ENCODE results near the gene MRPS6. TPM values are rescaled to one million over a fixed set of nuclear protein-coding genes. Genes with fewer than 3 reads are reported as not detected.

Gene MRPS6
- total RNA-seq, 1 donor from 2014 or later, result 120 TPM

DNA sequence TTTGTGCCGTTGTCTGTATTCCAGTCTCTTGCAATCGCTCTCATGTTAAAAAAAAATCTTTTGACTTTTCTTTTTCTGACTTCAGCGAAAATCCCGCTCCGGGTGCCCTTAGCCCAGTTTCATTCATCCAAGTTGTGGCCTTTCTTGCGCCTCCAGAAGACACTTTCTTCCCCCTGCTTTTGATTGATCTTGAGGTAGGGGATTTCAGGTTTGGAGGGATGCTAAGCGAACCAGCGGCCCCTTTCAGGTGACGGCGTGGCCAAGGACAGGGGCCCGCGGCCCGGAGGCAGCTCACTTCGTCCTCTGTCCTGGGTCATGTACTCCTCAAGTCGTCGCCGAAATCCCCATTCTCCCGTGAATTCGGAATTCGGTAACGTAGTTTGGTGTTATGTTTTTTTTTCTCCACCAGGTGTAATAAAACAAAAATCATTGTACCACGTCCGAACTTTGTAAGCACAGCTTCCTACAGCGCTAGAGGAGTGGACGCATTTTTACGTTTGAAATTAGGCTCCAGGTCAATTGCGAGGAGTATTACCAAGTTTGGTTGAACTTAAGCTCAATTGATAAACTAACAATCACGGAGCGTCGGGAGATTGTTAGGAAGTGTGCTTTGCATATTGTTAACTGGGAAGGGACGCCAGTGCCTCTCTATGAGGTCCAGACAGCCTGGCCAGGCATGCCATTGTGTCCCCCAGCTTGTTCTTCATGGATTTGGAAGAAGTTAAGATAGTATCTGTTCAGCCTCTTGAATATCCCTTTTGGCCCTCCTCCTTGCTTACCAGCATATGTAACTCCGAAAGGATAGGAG lies 1.1 kb downstream of the MRPS6 start:
- DNase-seq (ENCODE audit: low spot score), result no peak
- Mint-ChIP-seq H3K36me3 (ENCODE audit: low read depth) (peaks cover 53% of the 10 kb centered on the region), H3K9me3 (no peaks in the 10 kb centered on the region), H3K27me3 (ENCODE audit: low read depth) (no peaks in the 10 kb centered on the region), H3K27ac (peak overlapping the region; percentile 88), H3K4me3 (ENCODE audit: low read depth) (peak overlapping the region; percentile 95), H3K4me1 (ENCODE audit: low read depth) (peaks cover 54% of the 10 kb centered on the region)
- intact Hi-C loops (cut with micrococcal nuclease), result loop anchor here (5.0 to 10.0 kb wide), 3 partner anchors 42 to 430 kb away; partner anchors contain the start of genes CRYZL1 and ITSN1

- peaks cover 58% of the 10 kb centered on the region for H3K36me3 Mint-ChIP-seq (ENCODE audit: low read depth)
- no peaks in the 10 kb centered on the region for H3K27me3 Mint-ChIP-seq (ENCODE audit: low read depth)
- intact Hi-C loops (cut with micrococcal nuclease), result loop anchor here (5.0 to 10.0 kb wide), 2 partner anchors 202 to 430 kb away; partner anchors contain the start of genes CRYZL1 and ITSN1
- H3K4me3 Mint-ChIP-seq (ENCODE audit: low read depth), result peak overlapping the region; percentile 95
- peak overlapping the region; percentile 89 for H3K27ac Mint-ChIP-seq
- no peaks in the 10 kb centered on the region for H3K9me3 Mint-ChIP-seq
- H3K4me1 Mint-ChIP-seq (ENCODE audit: low read depth), result peaks cover 60% of the 10 kb centered on the region
- no peak for DNase-seq (ENCODE audit: low spot score)
Observed at GRCh38 chr21:34075091-34075425, 1.7 kb downstream of the MRPS6 start.

GRCh38 chr21:34075760-34076660 lies 2.6 kb downstream of the MRPS6 start:
- H3K27ac Mint-ChIP-seq, result peak overlapping the region; percentile 89
- no peaks in the 10 kb centered on the region for H3K9me3 Mint-ChIP-seq
- peak overlapping the region; percentile 95 for H3K4me3 Mint-ChIP-seq (ENCODE audit: low read depth)
- H3K4me1 Mint-ChIP-seq (ENCODE audit: low read depth), result peaks cover 69% of the 10 kb centered on the region
- intact Hi-C loops (cut with micrococcal nuclease), result loop anchor here (2.0 to 10.0 kb wide), 3 partner anchors 129 to 431 kb away; partner anchors contain the start of genes CRYZL1 and ITSN1
- no peaks in the 10 kb centered on the region for H3K27me3 Mint-ChIP-seq (ENCODE audit: low read depth)
- no peak for DNase-seq (ENCODE audit: low spot score)
- peaks cover 68% of the 10 kb centered on the region for H3K36me3 Mint-ChIP-seq (ENCODE audit: low read depth)

DNA sequence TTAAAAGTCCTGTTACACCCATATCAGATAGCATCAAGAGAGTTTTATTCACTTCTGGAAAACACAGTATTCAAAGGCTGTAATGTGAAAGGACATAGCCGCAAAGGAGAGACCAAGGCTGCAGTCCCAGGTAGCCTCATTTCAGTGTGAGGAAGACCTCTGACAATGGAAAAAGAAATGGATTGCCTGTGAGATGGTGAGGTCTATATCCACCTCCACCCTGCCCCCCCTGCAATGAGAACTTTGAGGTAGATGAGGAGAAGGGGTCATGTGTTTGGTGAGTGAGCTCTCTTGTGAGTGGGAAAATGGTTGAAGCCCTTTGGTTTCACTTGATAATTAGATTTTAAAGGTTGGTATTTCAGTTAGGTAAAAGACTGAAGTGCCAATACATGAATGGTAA lies 3.5 kb downstream of the MRPS6 start:
- H3K4me3 Mint-ChIP-seq (ENCODE audit: low read depth), result peak overlapping the region; percentile 95
- no peaks in the 10 kb centered on the region for H3K27me3 Mint-ChIP-seq (ENCODE audit: low read depth)
- H3K27ac Mint-ChIP-seq, result peak overlapping the region; percentile 54
- H3K36me3 Mint-ChIP-seq (ENCODE audit: low read depth), result peaks cover 76% of the 10 kb centered on the region
- intact Hi-C loops (cut with micrococcal nuclease), result loop anchor here (2.0 to 10.0 kb wide), 3 partner anchors 130 to 432 kb away; partner anchors contain the start of genes CRYZL1 and ITSN1
- DNase-seq (ENCODE audit: low spot score), result no peak
- no peaks in the 10 kb centered on the region for H3K9me3 Mint-ChIP-seq
- peaks cover 72% of the 10 kb centered on the region for H3K4me1 Mint-ChIP-seq (ENCODE audit: low read depth)

DNA sequence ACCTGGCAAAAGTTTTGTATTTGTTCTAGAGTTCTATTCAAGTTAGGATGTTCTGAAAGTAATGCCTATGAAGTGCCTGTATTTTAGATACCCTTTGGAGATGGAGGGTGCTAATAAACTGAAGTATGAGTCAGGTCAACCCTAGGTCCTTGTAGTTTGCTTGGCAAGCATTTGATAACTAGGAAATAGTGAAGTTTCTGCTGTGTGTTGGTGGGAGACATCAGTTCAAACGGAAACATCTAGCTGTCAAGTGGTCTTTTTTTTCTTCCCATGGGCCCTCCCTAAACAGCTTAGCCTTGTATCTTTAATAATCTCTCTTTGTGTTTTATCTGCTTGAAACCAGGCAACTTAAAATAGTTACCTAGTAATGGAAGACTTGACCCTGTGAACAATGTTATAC lies 4.5 kb downstream of the MRPS6 start:
- intact Hi-C loops (cut with micrococcal nuclease), result loop anchor here (1.0 to 10.0 kb wide), 7 partner anchors 51 to 433 kb away; partner anchors contain the start of genes CRYZL1 and ITSN1
- Mint-ChIP-seq H3K9me3 (no peaks in the 10 kb centered on the region), H3K4me1 (ENCODE audit: low read depth) (peaks cover 77% of the 10 kb centered on the region), H3K36me3 (ENCODE audit: low read depth) (peaks cover 87% of the 10 kb centered on the region), H3K4me3 (ENCODE audit: low read depth) (peak overlapping the region; percentile 64), H3K27me3 (ENCODE audit: low read depth) (no peaks in the 10 kb centered on the region), H3K27ac (peak overlapping the region; percentile 73)
- DNase-seq (ENCODE audit: low spot score), result no peak

DNA sequence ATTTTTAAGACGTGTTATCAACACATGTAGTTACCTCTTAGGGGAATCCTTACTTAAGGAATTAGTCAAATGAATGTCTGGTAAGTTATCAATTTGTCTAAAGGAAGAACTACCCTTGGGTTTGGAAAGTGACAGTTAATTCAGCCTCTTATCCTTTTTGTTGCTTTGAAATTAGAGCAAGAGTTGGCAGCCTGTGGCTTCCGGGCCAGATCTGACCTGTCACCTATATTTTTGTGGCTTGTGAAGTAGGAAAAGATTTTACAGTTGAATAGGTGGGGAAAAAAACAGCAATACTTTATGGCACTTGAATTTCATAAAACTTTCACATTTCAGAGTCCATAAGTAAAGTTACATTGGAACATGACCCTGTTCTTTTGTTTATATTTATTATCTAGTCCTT lies 5.5 kb downstream of the MRPS6 start:
- Mint-ChIP-seq H3K9me3 (no peaks in the 10 kb centered on the region), H3K4me1 (ENCODE audit: low read depth) (peaks cover 86% of the 10 kb centered on the region), H3K27me3 (ENCODE audit: low read depth) (no peaks in the 10 kb centered on the region), H3K27ac (peak overlapping the region; percentile 73), H3K4me3 (ENCODE audit: low read depth) (peak overlapping the region; percentile 64), H3K36me3 (ENCODE audit: low read depth) (peaks cover 97% of the 10 kb centered on the region)
- intact Hi-C loops (cut with micrococcal nuclease), result loop anchor here (1.0 to 10.0 kb wide), 6 partner anchors 50 to 434 kb away; partner anchors contain the start of genes CRYZL1 and ITSN1
- no peak for DNase-seq (ENCODE audit: low spot score)

DNA sequence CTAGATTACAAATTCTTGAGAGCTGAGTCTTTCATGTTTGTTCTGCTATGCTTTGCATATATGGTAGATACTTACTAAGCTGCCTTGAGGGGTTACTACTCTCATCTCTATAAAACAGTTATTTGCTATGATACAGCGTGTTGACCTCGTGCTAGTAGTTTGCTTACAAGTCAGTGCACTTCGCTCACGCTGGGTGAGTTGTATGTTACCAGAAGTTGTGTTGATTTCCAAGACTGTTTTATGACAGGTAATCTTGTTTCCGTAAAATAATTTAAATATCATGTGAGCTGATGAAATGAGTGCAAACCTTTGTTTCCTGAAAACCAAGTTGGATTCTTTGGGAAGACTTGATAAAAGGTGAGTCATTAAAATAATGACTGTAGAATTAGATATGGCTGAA lies 7.3 kb downstream of the MRPS6 start:
- Mint-ChIP-seq H3K36me3 (ENCODE audit: low read depth) (peaks cover 91% of the 10 kb centered on the region), H3K4me1 (ENCODE audit: low read depth) (peaks cover 85% of the 10 kb centered on the region), H3K27me3 (ENCODE audit: low read depth) (no peaks in the 10 kb centered on the region), H3K27ac (peak overlapping the region; percentile 75), H3K9me3 (no peaks in the 10 kb centered on the region), H3K4me3 (ENCODE audit: low read depth) (peak overlapping the region; percentile 49)
- intact Hi-C loops (cut with micrococcal nuclease), result no loop called here
- no peak for DNase-seq (ENCODE audit: low spot score)

DNA sequence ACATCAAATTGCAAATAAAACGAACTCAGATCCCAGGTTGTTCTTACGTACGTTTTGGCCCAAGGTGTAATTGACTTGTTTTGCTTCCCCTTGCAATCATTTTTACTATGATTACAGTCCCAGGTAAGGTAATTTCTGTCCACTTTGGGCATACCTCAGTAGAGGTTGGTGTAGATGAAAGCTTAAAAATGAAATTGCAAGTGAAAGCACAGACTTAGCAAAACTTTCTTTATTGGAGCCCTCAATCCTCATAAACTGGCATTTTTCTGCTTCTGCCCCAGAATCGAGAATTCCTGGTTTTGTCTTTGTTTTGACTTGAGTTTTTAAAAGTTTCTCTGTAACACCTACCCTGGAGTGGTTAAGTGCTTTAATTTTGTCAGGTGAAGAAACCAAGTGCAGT lies 9.4 kb downstream of the MRPS6 start:
- H3K36me3 Mint-ChIP-seq (ENCODE audit: low read depth), result peaks cover 72% of the 10 kb centered on the region

GRCh38 chr21:34083357-34083756 lies 10.0 kb downstream of the MRPS6 start:
- Mint-ChIP-seq H3K27ac (peak overlapping the region; percentile 77), H3K9me3 (no peaks in the 10 kb centered on the region), H3K36me3 (ENCODE audit: low read depth) (peaks cover 66% of the 10 kb centered on the region), H3K27me3 (ENCODE audit: low read depth) (no peaks in the 10 kb centered on the region), H3K4me3 (ENCODE audit: low read depth) (peak overlapping the region; percentile 28), H3K4me1 (ENCODE audit: low read depth) (peaks cover 60% of the 10 kb centered on the region)
- intact Hi-C loops (cut with micrococcal nuclease), result no loop called here
- DNase-seq (ENCODE audit: low spot score), result no peak

More for the DNA sequence above, 9.4 kb downstream of the MRPS6 start:
- intact Hi-C loops (cut with micrococcal nuclease), result no loop called here
- H3K4me3 Mint-ChIP-seq (ENCODE audit: low read depth), result no peak overlapping the region
- H3K4me1 Mint-ChIP-seq (ENCODE audit: low read depth), result peaks cover 66% of the 10 kb centered on the region
- DNase-seq (ENCODE audit: low spot score), result no peak
- peak overlapping the region; percentile 77 for H3K27ac Mint-ChIP-seq
- no peaks in the 10 kb centered on the region for H3K27me3 Mint-ChIP-seq (ENCODE audit: low read depth)
- H3K9me3 Mint-ChIP-seq, result no peaks in the 10 kb centered on the region

GRCh38 chr21:34085129-34085528 lies 11.8 kb downstream of the MRPS6 start:
- H3K4me1 Mint-ChIP-seq (ENCODE audit: low read depth), result peaks cover 50% of the 10 kb centered on the region
- H3K27me3 Mint-ChIP-seq (ENCODE audit: low read depth), result no peaks in the 10 kb centered on the region
- intact Hi-C loops (cut with micrococcal nuclease), result no loop called here
- peak overlapping the region; percentile 25 for H3K27ac Mint-ChIP-seq
- H3K9me3 Mint-ChIP-seq, result no peaks in the 10 kb centered on the region
- DNase-seq (ENCODE audit: low spot score), result no peak
- H3K4me3 Mint-ChIP-seq (ENCODE audit: low read depth), result no peak overlapping the region
- peaks cover 57% of the 10 kb centered on the region for H3K36me3 Mint-ChIP-seq (ENCODE audit: low read depth)

DNA sequence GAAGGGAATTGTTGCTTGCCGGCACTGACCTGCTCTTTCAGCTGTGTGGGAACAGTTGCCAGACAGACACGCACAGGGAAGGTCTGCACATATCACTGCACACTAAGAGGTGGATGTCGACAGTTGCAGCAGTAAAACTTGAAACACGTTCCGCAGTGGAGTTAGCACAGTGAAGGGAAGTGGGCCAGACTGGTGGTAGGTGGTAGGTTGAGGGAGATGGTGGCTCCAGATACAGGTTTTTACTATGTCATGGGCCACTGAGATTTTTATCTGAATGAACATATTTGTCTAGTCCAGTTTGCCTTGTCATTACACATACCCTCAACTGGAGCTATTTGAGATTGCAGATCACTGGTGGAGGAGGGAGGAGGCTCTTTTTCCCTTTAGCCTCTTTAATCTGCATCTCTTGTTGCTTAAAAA lies 13.5 kb downstream of the MRPS6 start:
- intact Hi-C loops (cut with micrococcal nuclease), result no loop called here
- DNase-seq (ENCODE audit: low spot score), result no peak
- Mint-ChIP-seq H3K27ac (no peak overlapping the region), H3K4me1 (ENCODE audit: low read depth) (peaks cover 48% of the 10 kb centered on the region), H3K4me3 (ENCODE audit: low read depth) (no peak overlapping the region), H3K9me3 (no peaks in the 10 kb centered on the region), H3K36me3 (ENCODE audit: low read depth) (peaks cover 48% of the 10 kb centered on the region), H3K27me3 (ENCODE audit: low read depth) (no peaks in the 10 kb centered on the region)

DNA sequence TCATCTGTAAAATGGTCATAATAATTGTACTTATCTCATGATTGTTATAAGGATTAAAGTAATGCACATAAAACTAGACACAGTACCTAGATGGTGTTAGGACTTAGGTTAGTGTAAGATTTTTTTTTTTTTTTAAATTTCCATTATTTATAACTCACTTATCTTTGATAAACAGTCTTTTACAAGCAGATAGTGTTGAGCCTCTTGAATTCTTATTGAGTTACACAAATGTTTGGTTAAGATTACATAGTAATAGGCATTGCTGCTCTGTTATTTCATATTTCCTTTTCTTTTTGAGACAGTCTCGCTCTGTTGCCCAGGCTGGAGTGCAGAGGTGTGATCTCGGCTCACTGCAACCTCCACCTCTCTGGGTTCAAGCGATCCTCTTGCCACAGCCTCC lies 15.4 kb downstream of the MRPS6 start:
- Mint-ChIP-seq H3K4me1 (ENCODE audit: low read depth) (peaks cover 37% of the 10 kb centered on the region), H3K27ac (peak overlapping the region; percentile 13), H3K27me3 (ENCODE audit: low read depth) (no peaks in the 10 kb centered on the region), H3K4me3 (ENCODE audit: low read depth) (no peak overlapping the region), H3K9me3 (no peaks in the 10 kb centered on the region), H3K36me3 (ENCODE audit: low read depth) (peaks cover 46% of the 10 kb centered on the region)
- intact Hi-C loops (cut with micrococcal nuclease), result no loop called here
- DNase-seq (ENCODE audit: low spot score), result no peak

All from activated T-helper 2 cell treated with anti-CD3 and anti-CD28 coated beads, Interferon-gamma antibody, Interleukin-2, Interleukin-4, amounts not matched to agents 10 μg/mL and 5 μg/mL and 100 μg/mL, durations not matched to agents 14 hours and 24 hours and 36 hours (primary cell).